Loucy (cell line): ENCODE data around the gene PGD.

Experiments used
- EZH2phosphoT487 ChIP-seq: fragments of 200-600 bp; IDR thresholded peaks from 2 replicates; pipeline ENCODE4 v1.6.1; 2018; ENCODE audit warnings: antibody characterized with exemption, mild to moderate bottlenecking, moderate library complexity, borderline replicate concordance
- TF ChIP-seq, protein P1 (sequence below): fragments of 200-600 bp; sonication (generic); conservative IDR thresholded peaks from 2 replicates; pipeline ENCODE4 v1.5.1; 2014; ENCODE audit warnings: mild to moderate bottlenecking, antibody characterized with exemption, low read length

- TF ChIP-seq, protein P1, sequence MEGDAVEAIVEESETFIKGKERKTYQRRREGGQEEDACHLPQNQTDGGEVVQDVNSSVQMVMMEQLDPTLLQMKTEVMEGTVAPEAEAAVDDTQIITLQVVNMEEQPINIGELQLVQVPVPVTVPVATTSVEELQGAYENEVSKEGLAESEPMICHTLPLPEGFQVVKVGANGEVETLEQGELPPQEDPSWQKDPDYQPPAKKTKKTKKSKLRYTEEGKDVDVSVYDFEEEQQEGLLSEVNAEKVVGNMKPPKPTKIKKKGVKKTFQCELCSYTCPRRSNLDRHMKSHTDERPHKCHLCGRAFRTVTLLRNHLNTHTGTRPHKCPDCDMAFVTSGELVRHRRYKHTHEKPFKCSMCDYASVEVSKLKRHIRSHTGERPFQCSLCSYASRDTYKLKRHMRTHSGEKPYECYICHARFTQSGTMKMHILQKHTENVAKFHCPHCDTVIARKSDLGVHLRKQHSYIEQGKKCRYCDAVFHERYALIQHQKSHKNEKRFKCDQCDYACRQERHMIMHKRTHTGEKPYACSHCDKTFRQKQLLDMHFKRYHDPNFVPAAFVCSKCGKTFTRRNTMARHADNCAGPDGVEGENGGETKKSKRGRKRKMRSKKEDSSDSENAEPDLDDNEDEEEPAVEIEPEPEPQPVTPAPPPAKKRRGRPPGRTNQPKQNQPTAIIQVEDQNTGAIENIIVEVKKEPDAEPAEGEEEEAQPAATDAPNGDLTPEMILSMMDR, result no peak
- no peak for TF ChIP-seq EZH2phosphoT487
These were observed 18.1 kb upstream of the PGD start for GRCh38 chr1:10380594-10381275.
